Measurements from ENCODE around the gene SLC2A3.
"Not testable (repeated sequence)": the region's sequence is repeated elsewhere in the genome, so short reads cannot be mapped to it uniquely, and the experiment has no call there.

SLC2A3 gene

DNA sequence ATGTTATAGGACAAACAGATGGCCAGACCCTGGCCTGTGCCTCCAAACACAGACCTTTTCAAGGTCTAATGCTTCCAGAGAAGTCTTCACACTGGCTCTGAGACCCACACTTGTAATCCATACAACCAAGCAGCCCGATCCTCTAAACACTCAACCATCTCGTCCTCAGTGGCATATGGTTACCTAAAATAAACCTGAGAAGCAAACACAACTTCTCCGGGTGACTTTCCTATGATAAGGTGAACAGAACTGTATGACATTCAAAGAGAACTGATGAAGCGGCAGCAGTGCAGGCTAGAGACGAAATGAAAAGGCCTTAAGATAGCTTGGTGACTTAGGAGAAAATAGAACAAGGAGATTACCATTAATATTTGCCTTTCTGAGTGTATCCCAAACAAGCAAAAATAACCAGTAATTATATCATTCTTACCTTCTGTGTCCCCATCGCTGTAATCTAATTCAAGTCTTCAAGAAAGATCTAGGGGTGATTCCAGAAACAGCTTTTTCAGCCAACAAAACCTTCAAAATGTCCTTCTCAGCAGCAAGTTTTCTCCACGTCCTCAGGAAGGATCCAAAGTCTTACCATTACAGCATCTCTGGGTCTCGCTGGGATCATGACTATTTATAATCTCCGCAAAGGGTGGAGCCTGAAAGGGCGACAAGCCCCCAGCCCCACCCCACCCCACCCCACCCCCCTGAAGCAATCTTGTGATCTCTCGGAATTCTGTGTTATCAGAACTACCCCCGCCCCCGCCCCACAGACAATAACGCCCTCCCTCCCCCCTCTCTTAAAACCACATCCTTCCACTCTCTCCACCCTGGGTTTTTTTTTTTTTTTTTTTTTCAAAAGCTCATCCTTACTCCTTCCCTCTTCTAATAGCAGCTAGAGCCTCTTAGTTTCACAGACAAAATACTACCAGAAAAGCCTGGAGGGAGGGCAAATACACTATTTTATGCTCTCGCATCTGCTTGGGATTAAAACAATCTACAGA is at the start of gene SLC2A3:
Gene SLC2A3, minus strand, starts transcription at position 598 of the 992 bp plus-strand sequence. Its CDS starts 153 bp downstream, at position 445.
- DNase-seq, result peak in 32 of 51 donors; percentile 5 to 86 (median 26)

GRCh38 chr12:7984900-7985299 is 48.9 kb upstream of the SLC2A3 start:
- DNase-seq, result no peak

DNA sequence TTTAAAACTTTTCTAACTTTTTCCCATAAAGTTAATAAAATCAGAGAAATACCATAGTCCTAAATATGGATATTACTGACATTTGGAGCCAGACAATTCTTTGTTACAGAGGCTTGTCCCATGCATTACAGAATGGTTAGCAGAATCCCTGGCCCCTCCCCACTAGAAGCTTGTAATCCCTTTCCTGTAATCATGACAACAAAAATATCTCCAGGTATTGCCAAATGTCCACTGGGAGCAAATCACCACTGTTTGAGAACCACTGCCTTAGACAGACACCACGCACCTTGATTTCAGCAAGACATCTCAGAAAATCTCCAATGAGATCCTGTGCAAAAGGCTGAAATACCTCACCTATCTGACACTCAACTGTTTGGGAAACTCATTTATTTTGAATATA is 47.5 kb upstream of the SLC2A3 start:
- DNase-seq, result not testable (repeated sequence)

DNA sequence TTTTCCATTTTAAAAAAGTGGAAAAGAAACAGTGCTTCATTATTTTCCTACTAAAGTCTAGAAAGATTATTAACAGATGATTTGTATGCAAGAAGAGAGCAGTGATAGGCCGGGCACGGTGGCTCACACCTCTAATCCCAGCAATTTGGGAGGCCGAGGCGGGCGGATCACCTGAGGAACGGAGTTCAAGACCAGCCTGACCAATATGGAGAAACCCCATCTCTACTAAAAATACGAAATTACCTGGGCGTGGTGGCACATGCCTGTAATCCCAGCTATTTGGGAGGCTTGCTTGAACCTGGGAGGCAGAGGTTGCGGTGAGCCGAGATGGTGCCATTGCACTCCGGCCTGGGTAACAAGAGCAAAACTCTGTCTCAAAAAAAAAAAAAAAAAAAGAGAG is 47.0 kb upstream of the SLC2A3 start:
- not testable (repeated sequence) for DNase-seq

GRCh38 chr12:7982332-7982735 is 46.3 kb upstream of the SLC2A3 start:
- not testable (repeated sequence) for DNase-seq

DNA sequence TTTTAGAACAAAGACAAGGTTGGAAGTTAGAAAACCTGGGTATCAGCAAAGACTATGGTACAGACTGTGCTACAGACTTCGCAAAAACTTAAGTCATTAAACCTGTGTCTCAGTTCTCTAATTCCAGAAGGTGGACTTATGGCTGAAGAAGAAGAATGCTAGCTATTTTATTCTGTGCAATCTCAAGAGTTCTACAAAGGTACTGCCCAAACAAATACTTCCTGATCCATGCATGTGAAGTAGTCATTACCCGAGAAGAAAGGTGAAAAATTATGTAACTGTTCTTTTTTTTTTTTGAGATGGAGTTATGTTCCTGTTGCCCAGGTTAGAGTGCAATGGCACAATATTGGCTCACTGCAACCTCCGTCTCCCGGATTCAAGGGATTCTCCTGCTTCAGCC is 45.5 kb upstream of the SLC2A3 start:
- no peak for DNase-seq

DNA sequence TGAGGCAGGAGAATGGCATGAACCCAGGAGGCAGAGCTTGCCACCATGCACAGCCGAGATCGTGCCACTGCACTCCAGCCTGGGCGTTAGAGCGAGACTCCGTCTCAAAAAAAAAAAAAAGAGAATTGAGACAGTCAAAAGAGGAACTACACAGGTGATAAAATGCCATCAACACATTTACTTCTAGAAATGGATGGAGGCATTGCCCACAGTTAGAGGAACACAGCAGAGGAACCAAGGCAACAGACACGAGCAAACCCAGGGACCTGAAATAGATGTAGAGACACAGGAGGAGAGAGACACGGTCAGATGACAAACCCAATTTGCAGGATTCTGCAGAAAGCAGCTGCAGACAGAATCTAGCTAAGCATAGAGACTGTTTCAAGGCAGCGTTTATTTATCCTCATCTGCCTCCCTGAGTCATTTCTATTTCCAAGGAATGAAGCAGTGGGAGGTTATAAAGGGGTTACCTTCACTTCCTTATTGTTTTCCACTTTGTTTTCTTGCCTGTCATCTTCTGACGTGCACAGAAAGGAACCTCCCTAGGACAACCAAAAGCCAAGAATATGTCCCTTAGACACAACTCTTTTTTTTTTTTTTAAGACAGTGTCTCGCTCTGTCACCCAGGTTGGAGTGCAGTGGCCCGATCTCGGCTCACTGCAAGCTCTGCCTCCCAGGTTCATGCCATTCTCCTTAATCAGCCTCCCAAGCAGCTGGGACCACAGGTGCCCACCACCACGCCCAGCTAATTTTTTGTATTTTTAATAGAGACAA is 41.6 kb upstream of the SLC2A3 start:
- not testable (repeated sequence) for DNase-seq

DNA sequence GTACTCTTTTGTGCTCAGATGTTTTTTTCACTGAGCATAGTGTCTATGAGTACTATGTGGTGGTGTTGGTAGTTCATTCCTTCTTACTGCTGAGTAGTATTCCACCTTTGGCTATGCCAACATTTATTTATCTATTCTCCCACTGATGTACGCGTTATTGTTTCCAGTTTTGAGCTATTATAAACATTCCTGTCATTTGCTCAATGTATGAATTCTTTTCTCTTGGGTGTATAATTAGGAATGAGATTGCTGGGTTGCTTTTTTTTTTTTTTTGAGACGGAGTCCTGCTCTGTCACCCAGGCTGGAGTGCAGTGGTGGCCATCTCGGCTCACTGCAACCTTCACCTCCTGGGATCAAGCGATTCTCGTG is 37.5 kb upstream of the SLC2A3 start:
- no peak for DNase-seq

DNA sequence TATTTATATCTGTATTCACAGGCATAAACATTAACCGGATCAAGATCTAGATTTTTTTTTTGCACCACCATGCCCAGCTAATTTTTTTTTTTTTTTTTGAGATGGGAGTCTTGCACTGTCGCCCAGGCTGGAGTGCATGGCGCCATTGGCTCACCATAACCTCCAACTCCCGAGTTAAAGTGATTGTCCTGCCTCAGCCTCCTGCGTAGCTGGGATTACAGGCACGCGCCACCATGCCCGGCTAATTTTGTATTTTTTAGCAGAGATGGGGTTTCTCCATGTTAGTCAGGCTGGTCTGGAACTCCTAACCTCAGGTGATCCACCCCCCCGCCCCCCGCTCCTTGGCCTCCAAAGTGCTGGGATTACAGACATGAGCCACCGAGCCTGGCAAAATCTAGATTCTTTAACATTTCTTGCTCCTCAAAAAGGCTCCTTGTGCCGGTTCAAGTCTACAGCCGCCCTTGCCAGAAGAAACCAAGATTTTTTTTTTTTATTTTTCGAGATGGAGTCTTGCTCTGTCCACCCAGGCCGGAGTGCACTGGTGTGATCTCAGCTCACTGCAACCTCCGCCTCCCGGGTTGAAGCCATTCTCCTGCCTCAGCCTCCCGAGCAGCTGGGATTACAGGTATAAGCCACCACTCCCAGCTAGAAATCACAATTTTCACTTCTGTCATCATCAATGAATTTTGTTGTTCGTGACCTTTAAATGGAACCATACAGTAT is 36.9 kb upstream of the SLC2A3 start:
- DNase-seq, result no peak

DNA sequence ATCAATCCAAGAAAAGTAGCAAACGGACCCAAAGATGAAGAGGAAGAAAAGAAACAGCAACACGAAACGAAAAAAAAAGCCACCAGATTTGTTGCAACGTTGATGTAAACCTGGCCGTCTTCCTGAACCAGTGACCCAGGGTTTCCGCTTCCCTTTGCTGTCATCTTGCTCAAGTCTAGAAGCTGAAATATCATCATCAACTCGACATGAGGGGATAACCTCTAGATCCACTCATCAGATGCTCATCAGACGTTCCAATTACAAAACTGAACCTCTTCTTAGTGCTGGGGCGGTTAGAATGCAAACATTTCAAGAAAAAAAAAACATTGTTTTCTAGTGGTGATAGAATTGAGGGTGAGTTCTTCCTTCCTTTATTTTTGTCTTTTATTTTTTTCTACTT is 36.3 kb upstream of the SLC2A3 start:
- DNase-seq, result not testable (repeated sequence)

- DNase-seq, result not testable (repeated sequence)
These were observed 35.8 kb upstream of the SLC2A3 start for GRCh38 chr12:7971765-7972164.

GRCh38 chr12:7970475-7971252 is 34.7 kb upstream of the SLC2A3 start:
- DNase-seq, result peak in 50 of 51 donors; percentile 12 to 85 (median 54)

- DNase-seq, result no peak
These were observed 30.6 kb upstream of the SLC2A3 start for GRCh38 chr12:7966563-7966962.

DNA sequence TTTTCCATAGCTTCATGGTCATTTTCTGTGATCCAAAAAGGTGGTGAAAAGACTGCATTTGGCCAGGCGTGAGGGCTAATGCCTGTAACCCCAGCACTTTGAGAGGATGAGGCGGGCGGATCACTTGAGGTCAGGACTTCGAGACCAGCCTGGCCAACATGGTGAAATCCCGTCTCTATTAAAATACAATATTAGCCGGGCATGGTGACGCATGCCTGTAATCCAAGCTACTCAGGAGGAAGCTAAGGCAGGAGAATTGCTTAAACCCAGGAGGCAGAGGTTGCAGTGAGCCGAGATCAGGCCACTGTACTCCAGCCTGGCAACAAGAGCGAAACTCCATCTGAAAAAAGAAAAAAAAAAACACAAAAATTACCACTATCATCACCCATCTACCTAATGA is 28.7 kb upstream of the SLC2A3 start:
- not testable (repeated sequence) for DNase-seq

DNA sequence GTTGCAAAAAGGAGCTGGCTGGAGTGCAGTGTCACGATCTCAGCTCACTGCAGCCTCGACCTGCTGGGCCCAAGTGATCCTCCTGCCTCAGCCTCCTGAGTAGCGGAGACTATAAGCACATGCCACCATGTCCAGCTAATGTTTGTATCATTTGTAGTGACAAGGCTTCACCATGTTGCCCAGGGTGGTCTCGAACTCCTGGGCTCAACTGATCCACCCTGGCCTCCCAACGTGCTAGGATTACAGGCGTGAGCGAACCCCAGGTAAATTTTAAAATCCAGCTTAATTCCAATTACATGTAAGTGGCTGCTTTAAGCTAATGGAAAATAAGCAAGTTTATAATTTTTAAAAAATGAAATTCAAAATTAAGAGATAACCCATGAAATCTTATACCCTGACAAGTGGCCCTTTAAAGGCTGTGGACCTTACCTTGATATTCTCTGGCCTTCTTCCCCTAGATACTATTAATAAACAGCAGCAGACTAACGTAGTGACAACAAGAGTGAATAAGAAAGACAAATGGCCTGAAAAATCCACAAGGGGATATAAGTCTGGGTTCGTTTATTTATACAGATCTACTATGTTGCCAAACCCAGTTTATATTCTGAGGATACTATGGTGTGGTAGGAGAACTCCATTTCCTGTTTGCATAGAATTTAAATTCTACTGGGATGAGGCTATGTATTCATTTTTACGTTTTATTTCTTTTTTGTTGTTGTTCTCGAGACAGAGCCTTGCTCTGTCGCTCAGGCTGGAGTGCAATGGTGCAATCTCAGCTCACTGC is 25.6 kb upstream of the SLC2A3 start:
- no peak for DNase-seq

- DNase-seq, result no peak
These were observed 23.7 kb upstream of the SLC2A3 start for GRCh38 chr12:7959701-7960121.

DNA sequence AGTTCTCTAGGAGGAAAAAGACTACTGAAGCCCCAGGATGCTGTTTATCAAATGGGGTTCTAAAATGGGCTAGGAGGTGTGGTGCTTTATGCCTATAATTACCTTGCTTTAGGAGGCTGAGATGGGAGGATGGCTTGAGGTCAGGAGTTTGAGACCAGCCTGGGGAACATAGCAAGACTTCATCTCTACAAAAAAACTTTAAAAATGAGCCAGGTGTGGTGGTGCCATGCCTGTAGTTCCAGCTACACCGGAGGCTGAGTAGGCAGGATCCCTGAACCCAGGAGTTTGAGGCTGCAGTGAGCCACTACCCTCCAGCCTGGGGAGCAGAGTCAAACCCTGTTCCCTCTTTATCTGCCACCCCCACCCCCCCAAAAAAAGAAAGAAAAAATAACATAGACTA is 23.3 kb upstream of the SLC2A3 start:
- DNase-seq, result no peak

GRCh38 chr12:7954877-7955276 is 18.9 kb upstream of the SLC2A3 start:
- DNase-seq, result not testable (repeated sequence)

- peak in 1 of 51 donors; percentile 23 for DNase-seq
These were observed 18.4 kb upstream of the SLC2A3 start for GRCh38 chr12:7954418-7954817.

- DNase-seq, result not testable (repeated sequence)
These were observed 17.9 kb upstream of the SLC2A3 start for GRCh38 chr12:7953912-7954311.

All from hypothalamus (tissue), 51 donors.